Activated CD8-positive, alpha-beta memory T cell treated with anti-CD3 and anti-CD28 coated beads, Interleukin-2, amount 50 U/mL, for 4 hours (primary cell): ENCODE results near the gene GMFB.
A peak's percentile ranks its signal among the peaks of the same experiment; 100 is the strongest.
"Not testable (repeated sequence)": the region's sequence is repeated elsewhere in the genome, so short reads cannot be mapped to it uniquely, and the experiment has no call there.

Experiments
- DNase-seq: peaks from one replicate; pipeline ENCODE4 v3.0.0-alpha.2; 2020

Gene GMFB

GRCh38 chr14:54457609-54457996 is 31.2 kb downstream of the GMFB start:
- no peak for DNase-seq

DNA sequence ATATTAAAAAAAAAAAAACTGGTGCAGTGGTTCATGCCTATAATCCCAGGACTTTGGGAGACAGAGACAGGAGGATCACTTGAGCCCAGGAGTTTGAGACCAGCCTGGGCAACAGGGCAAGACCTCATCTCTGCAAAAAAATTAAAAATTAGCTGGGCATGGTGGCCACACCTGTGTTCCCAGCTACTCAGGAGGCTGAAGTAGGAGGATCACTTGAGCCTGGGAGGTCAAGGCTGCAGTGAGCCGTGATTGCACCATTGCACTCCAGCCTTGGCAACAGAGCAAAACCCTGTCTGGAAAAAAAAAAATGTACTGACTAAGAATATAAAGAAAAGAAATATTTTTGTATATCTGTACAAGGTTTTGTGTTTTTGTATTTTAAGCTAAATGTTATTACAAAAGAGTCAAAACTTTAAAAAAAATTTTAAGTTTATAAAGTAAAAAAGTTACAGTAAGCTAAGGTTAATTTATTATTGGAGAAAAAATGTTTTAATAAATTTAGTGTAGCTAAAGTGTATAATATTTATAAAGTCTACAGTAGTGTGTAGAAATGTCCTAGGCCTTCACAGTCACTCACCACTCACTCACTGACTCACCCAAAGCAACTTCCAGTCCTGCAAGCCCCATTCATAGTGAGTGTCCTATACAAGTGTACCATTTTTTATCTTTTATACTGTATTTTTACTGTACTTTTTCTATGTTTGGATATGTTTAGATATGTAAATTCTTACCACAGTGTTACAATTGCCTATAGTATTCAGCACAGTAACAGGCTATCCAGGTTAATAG is 31.8 kb downstream of the GMFB start:
- not testable (repeated sequence) for DNase-seq

GRCh38 chr14:54455363-54455762 is 33.4 kb downstream of the GMFB start:
- no peak for DNase-seq

DNA sequence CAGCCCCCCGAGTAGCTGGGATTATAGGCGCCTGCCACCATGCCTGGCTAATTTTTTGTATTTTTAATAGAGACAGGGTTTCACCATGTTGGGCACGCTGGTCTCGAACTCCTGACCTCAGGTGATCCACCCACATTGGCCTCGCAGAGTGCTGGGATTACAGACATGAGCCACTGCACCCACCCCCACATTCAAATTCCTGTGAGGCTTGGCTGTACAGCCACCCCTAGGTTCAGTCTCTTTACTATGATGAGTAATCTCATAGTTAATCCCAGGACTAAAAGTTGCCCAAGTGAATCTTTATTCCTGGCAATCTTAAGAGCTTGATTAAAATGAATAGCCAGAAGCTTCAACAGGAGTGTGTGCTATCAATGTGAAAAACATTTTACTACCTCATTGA is 34.8 kb downstream of the GMFB start:
- not testable (repeated sequence) for DNase-seq

DNA sequence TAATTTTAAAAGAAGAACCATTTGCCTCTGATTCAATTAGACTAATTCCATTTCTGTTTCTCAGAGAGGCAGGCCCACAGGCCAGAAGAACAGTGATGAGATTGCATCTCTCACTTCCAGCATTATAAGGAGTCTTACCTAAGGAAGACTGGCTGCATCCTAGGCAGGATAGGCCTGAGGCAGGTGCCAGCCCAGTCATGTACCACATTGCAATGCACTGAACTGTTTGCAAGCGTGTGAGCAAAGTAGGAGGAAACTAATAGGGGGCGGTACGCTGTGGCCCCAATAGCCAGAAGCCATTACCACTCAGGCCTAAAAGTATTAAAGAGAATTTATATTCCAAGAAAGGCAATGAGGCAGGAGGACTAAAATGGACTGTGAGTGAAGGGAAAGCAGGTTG is 35.5 kb downstream of the GMFB start:
- no peak for DNase-seq

- DNase-seq, result no peak
Measured at GRCh38 chr14:54451961-54452360, 36.8 kb downstream of the GMFB start.

DNA sequence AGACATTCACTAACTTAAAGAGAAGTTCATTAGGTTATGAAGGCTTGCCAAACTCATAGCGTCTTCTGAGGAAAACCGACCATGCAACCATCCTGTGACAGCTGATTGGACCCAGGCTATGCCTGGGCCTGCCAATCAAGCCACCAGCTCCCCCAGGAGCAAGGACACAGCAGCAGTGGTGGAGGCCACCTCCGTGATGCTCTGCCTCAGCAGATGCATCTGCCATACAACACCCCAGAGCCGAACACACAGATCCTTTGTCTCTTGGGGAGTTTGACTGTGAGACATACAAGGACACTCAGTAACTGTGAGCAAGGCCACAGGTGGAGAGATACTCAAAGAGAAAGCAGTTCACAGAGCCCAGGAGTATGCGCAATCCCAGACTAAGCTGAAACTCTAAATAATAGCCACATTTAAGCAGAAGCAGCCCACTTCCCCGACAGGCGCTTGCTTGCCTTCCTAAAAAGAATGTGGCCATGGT is 37.6 kb downstream of the GMFB start:
- no peak for DNase-seq

GRCh38 chr14:54450535-54450934 is 38.2 kb downstream of the GMFB start:
- DNase-seq, result no peak

GRCh38 chr14:54447231-54447692 is 41.5 kb downstream of the GMFB start:
- DNase-seq, result no peak

DNA sequence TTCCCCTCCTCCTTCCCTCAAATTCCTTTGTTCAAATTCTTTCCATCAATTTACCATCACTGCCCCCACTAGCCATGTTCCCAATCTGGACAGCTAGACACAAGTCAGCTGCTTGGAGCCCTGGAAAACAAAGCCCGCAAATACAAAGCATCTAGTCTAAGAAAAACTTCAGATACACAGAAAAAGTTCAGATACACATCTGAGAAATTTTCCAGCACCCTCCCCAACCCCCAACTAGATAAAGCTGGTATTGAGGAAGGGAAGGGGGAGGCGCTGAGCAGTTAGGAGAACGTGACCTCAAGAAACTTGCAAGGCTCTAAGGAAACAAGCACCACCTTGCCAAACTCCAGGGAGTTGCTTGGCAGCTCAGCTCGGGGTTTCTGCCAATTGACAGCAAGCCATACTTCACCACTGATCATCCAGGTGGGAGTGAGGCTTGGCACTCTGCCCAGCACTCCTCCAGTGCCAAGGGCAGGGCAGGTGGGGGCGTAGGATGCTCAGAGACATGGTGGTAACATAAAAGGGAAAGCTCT is 42.6 kb downstream of the GMFB start:
- no peak for DNase-seq

GRCh38 chr14:54444681-54445080 is 44.1 kb downstream of the GMFB start:
- no peak for DNase-seq

DNA sequence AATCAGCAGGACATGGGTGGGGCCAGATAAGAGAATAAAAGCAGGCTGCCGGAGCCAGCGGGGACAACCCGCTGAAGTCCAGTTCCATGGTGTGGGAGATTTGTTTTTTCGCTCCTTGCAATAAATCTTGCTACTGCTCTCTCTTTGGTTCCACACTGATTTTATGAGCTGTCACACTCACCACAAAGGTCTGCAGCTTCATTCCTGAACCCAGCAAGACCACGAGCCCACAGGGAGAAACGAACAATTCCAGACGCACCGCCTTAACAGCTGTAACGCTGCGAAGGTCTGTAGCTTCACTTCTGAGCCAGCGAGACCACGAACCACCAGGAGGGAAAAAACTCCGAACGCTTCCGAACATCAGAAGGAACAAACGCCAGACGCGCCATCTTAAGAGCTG is 44.8 kb downstream of the GMFB start:
- no peak for DNase-seq

- not testable (repeated sequence) for DNase-seq
Measured at GRCh38 chr14:54442961-54443360, 45.8 kb downstream of the GMFB start.

- peak; percentile 92 for DNase-seq
Measured at GRCh38 chr14:54440873-54441868, 47.6 kb downstream of the GMFB start, which contains the start of gene CNIH1. CNIH1 (minus strand) TSS chr14:54441374; CDS start chr14:54441327, 47 bp downstream.

- DNase-seq, result no peak
Measured at GRCh38 chr14:54440476-54440872, 48.3 kb downstream of the GMFB start.

GRCh38 chr14:54440037-54440436 is 48.7 kb downstream of the GMFB start:
- no peak for DNase-seq

DNA sequence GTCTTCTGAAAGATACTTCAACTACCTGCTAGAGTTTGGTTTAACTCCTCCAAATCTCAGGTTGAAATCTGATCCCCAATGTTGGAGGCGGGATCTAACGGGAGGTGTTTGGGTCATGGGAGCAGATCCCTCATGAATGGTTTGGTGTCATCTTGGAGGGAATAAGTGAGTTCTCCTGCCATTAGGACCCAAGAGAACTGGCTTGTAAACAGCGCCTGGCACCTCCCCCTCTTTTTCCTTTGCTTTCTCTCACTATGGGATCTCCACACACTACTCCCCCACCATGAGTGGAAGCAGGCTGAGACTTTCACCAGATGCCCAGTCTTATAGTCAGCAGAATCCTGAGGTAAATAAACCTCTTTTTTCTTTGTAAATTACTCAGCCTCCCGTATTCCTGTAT is 50.1 kb downstream of the GMFB start:
- no peak for DNase-seq

GRCh38 chr14:54437954-54438353 is 50.8 kb downstream of the GMFB start:
- DNase-seq, result not testable (repeated sequence)

- DNase-seq, result no peak
Measured at GRCh38 chr14:54435500-54435981, 53.2 kb downstream of the GMFB start.

GRCh38 chr14:54428527-54428926 is 60.3 kb downstream of the GMFB start:
- no peak for DNase-seq

- no peak for DNase-seq
Measured at GRCh38 chr14:54427871-54428270, 60.9 kb downstream of the GMFB start.

DNA sequence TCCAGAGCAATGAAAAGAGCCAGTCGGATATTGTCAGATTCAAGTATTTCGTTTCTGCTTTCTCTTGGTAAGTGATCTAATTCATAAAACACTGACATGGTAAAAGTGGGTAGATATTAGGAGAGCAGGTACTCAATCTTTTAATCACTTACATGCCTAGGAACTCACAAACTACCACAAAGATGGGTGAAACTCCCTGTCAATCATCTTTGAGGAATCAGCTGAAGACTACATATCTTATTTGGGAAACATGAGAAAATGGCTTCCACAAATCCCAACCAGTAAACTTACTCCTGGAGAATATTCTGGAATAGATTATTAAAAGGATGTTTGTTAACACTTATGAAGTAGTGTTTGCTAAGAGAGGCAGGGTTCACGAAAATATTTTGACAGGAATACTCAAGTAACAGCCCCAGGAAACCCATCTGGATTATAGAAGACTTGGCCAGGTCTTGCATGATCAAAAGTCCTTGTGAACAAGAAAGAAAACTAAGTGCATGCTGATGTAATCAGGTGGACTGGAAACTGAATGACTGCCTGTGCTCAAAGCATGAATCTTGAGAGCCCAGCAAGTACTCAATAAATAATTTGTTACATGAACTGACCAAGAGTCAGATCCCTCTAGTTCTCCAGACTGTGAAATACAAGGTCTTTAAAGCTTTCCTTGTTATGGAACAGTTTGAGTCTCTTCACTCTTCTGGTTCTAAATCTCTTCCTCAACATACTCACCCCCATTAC is 63.1 kb downstream of the GMFB start:
- DNase-seq, result no peak
